Measurements from ENCODE around the gene LRP1B.

- TF ChIP-seq POLR2A (IDR thresholded peaks at IDR 0.05) (no peak), CTCF (IDR thresholded peaks at IDR 0.05) (no peak)
Measured at GRCh38 chr2:141599721-141600120, 531.1 kb downstream of the LRP1B start.

All from vagina (tissue), 2 donors.